K562 (cell line): ENCODE results near the gene BZW1. TPM values are rescaled to one million over a fixed set of nuclear protein-coding genes. Genes with fewer than 3 reads are reported as not detected.
A peak's percentile ranks its signal among the peaks of the same experiment; 100 is the strongest.

Source experiments
- BHLHE40 ChIP-seq: IDR thresholded peaks from 2 replicates; pipeline ENCODE4 v1.6.1; 2011; ENCODE audit warnings: low read length, improper control_type of control experiment
- C11orf30 ChIP-seq: fragments of 450-650 bp; IDR thresholded peaks from 2 replicates; pipeline ENCODE4 v1.6.1; 2016; ENCODE audit warnings: low read depth, mild to moderate bottlenecking
- CXXC5 ChIP-seq: fragments of 250-450 bp; sonication (Bioruptor Pico); IDR thresholded peaks from 2 replicates; pipeline ENCODE4 v1.8.0; 2022; ENCODE audit warnings: inconsistent platforms, mild to moderate bottlenecking, moderate library complexity
- E2F5 ChIP-seq: sonication (generic); formaldehyde crosslinking; IDR thresholded peaks from 2 replicates; pipeline ENCODE4 v1.8.0; 2022; ENCODE audit warnings: mild to moderate bottlenecking, missing genetic modification reagents
- FOSL1 ChIP-seq: fragments of 200-800 bp; sonication (Bioruptor generic); conservative IDR thresholded peaks from 2 replicates; pipeline ENCODE4 v1.6.1; 2016; ENCODE audit warnings: missing genetic modification characterization, missing compliant biosample characterization
- ILF3 ChIP-seq: fragments of 450-650 bp; IDR thresholded peaks from 2 replicates; pipeline ENCODE4 v1.6.1; 2018; ENCODE audit warnings: antibody characterized with exemption, mild to moderate bottlenecking, moderate library complexity, borderline replicate concordance
- MAFG ChIP-seq: fragments of 450-650 bp; conservative IDR thresholded peaks from 2 replicates; pipeline ENCODE4 v1.6.1; 2016; ENCODE audit warnings: missing genetic modification characterization, missing compliant biosample characterization
- OTX1 ChIP-seq: fragments of 450-650 bp; formaldehyde crosslinking; IDR thresholded peaks from 2 replicates; pipeline ENCODE4 v1.4.0; 2022; ENCODE audit warnings: mild to moderate bottlenecking
- PBX2 ChIP-seq, 2 experiments: IDR thresholded peaks in 1 of 2; conservative IDR thresholded peaks in 1 of 2; 2 replicates each; pipeline ENCODE4 v1.6.1; 2016; ENCODE audit warnings: low read depth in 2 of 2, mild to moderate bottlenecking in 1 of 2, missing compliant biosample characterization in 1 of 2, missing genetic modification characterization in 1 of 2, moderate library complexity in 1 of 2
- PKNOX1 ChIP-seq: fragments of 450-650 bp; IDR thresholded peaks from 2 replicates; pipeline ENCODE4 v1.6.1; 2016
- SMARCA4 ChIP-seq: fragments of 450-650 bp; IDR thresholded peaks from 2 replicates; pipeline ENCODE4 v1.6.1; 2016
- TBP ChIP-seq: optimal IDR thresholded peaks from 2 replicates; pipeline ENCODE3; 2011; ENCODE audit warnings: low read depth, low read length, improper control_type of control experiment
- ZKSCAN3 ChIP-seq: fragments of 250-450 bp; sonication (Bioruptor Pico); IDR thresholded peaks from 2 replicates; pipeline ENCODE4 v1.4.0; 2020
- ZNF407 ChIP-seq: fragments of 450-650 bp; IDR thresholded peaks from 2 replicates; pipeline ENCODE4 v1.6.1; 2016; ENCODE audit warnings: low read depth
- ZNF79 ChIP-seq: fragments of 250-450 bp; sonication (Bioruptor Pico); IDR thresholded peaks from 2 replicates; pipeline ENCODE4 v1.4.0; 2020; ENCODE audit warnings: low read depth, mild to moderate bottlenecking, moderate library complexity
- polyA plus RNA-seq, 8 experiments: library from polyadenylated mRNA; depleted of rRNA in 4 of 8; stranded (reverse) in 5 of 8; unstranded in 3 of 8; fragments of >200 nt; fragmentation: Nextera tagmentation in 2 of 8; fragmentation: Illumina TruSeq in 1 of 8; extraction: Ambion mirVana in 2 of 8; extraction: Trizol in 1 of 8; gene quantifications; 2 replicates each; pipeline versions ENCODE4 v1.2.1 to v1.2.3, GENCODE V29; 2011 to 2014; ENCODE audit warnings: inconsistent platforms in 1 of 8, missing spikeins in 1 of 8
- total RNA-seq, 7 experiments: library from RNA; depleted of rRNA in 6 of 7; stranded (reverse); fragments of >200 nt in 6 of 7; fragmentation: Illumina TruSeq in 2 of 7; extraction: Trizol in 2 of 7; gene quantifications; 2 replicates each; pipeline versions ENCODE4 v1.2.1 to v1.2.3, GENCODE V29; 2011 to 2021; ENCODE audit warnings: low replicate concordance in 1 of 7

BZW1 gene
- total and polyA plus RNA-seq, 9 of the 15 experiments (the other 6 are each of a cell fraction or from before 2014, with no cell fraction given): 110 to 244 (median 198) TPM

- TF ChIP-seq TBP: no peak
- peak; percentile 63; the same call in 1 of the 2 replicates for TF ChIP-seq ZNF407
- TF ChIP-seq CXXC5 (CRISPR knock-in tag): peak; percentile 61
- peak; percentile 52; the same call in 1 of the 2 replicates for TF ChIP-seq MAFG
- TF ChIP-seq ZNF79 (CRISPR knock-in tag): no peak
- no peak for TF ChIP-seq ILF3
- TF ChIP-seq OTX1 (CRISPR knock-in tag): no peak
- TF ChIP-seq PBX2 (CRISPR knock-in tag; IDR thresholded peaks at IDR 0.05; ENCODE audit: low read depth): no peak; the same call in 1 of the 2 replicates
- TF ChIP-seq PBX2 (tag; conservative IDR thresholded peaks at IDR 0.05; ENCODE audit: low read depth): peak; percentile 51
- peak; percentile 31; the same call in 1 of the 2 replicates for TF ChIP-seq PKNOX1
- no peak for TF ChIP-seq BHLHE40
- no peak for TF ChIP-seq E2F5 (CRISPR knock-in tag)
- TF ChIP-seq SMARCA4: peak; percentile 37; the same call in 1 of the 2 replicates
- TF ChIP-seq FOSL1 (tag): peak; percentile 86
- peak; percentile 77 for TF ChIP-seq C11orf30
- no peak for TF ChIP-seq ZKSCAN3 (CRISPR knock-in tag)
Measured at GRCh38 chr2:200787351-200788120, 24.2 kb upstream of the BZW1 start (continued).
